ENCODE results near the gene MOCOS. TPM values are rescaled to one million over a fixed set of nuclear protein-coding genes. Genes with fewer than 3 reads are reported as not detected.

MOCOS gene
- total and polyA plus RNA-seq, 2 of the 8 experiments (the other 6 are each of a cell fraction or from before 2014, with no cell fraction given) = 4.7 to 5.8 TPM

DNA sequence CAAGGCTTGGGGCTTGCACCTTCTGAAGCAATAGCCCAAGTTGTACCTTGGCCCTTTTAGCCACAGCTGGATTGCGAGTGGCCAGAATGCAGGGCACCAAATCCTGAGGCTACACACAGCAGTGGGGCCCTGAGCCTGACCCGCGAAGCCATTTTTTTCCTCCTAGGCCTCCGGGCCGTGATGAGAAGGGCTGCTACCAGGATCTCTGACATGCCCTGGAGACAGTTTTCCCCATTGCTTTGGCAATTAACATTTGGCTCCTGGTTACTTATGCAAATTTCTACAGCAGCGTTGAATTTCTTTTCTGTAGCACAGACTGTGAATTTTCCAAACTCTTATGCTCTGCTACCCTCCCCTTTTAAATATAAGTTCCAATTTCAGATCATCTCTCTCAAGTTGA is 54.5 kb downstream of the MOCOS start:
- H2AFZ ChIP-seq (ENCODE audit: low read length) = no peak overlapping the region
- no peaks in the 10 kb centered on the region for H3K79me2 ChIP-seq (ENCODE audit: control insufficient read depth in 1 of 2, insufficient read depth in 2 of 2, low read length in 2 of 2)
- no peak overlapping the region for H3K14ac ChIP-seq (ENCODE audit: insufficient read length)
- H3K4ac ChIP-seq (replicated peaks; ENCODE audit: insufficient read length, low read depth, low read length) = no peak overlapping the region
- H3K27me3 ChIP-seq (replicated peaks in 1 of 4; ENCODE audit: control insufficient read depth in 3 of 4, extremely low read depth in 1 of 4, insufficient read depth in 3 of 4, low read length in 3 of 4) = 0 out of 7 replicates have a peak, but pooled peaks cover 0 to 4% (median 0%) of the 10 kb centered on the region in 4 experiments
- no peak overlapping the region for H3K9ac ChIP-seq (replicated peaks in 1 of 4; ENCODE audit: extremely low read depth in 1 of 4, low read depth in 3 of 4, low read length in 3 of 4)
- H4K91ac ChIP-seq (replicated peaks; ENCODE audit: insufficient read length, low read length) = no peak overlapping the region
- TF ChIP-seq EGR1 (IDR thresholded peaks at IDR 0.05; ENCODE audit: borderline replicate concordance, low read depth, low read length) = no peak
- TF ChIP-seq CBX5 (IDR thresholded peaks at IDR 0.05; ENCODE audit: low read depth, low read length) = no peak
- no peak for TF ChIP-seq KDM4A (IDR thresholded peaks at IDR 0.05; ENCODE audit: low read depth, low read length, severe bottlenecking)
- no peak for TF ChIP-seq BRCA1 (IDR thresholded peaks at IDR 0.05; ENCODE audit: low read depth, low read length)
- TF ChIP-seq CREB1 (IDR thresholded peaks at IDR 0.05) = no peak
- no peak for TF ChIP-seq ZNF274 (IDR thresholded peaks at IDR 0.05; ENCODE audit: borderline replicate concordance, extremely low read depth, low read length)
- DNase-seq (ENCODE audit: low read depth in 1 of 2, low spot score in 2 of 2) (no peak), FAIRE-seq (no peak)
- no peak overlapping the region for H3K4me3 ChIP-seq (ENCODE audit: extremely low read depth in 1 of 4, insufficient read depth in 2 of 4, low read depth in 3 of 4, low read length in 4 of 4)
- no peak overlapping the region for H2AK5ac ChIP-seq (ENCODE audit: low read depth, low read length)
- H3K23me2 ChIP-seq (ENCODE audit: low read depth, low read length) = no peaks in the 10 kb centered on the region
- H2BK20ac ChIP-seq (ENCODE audit: low read length) = no peak overlapping the region
- H2BK12ac ChIP-seq (ENCODE audit: low read depth, low read length) = no peak overlapping the region
- no peak overlapping the region for H3K27ac ChIP-seq (ENCODE audit: low read depth, low read length)
- H4K5ac ChIP-seq (ENCODE audit: insufficient read length, low read depth, low read length) = no peak overlapping the region
- ChIA-PET CTCF (ENCODE audit: partially characterized antibody) (interaction anchor here (1.4 kb wide), 1 partner anchor 170 kb away, joined by 3 read pairs; no protein-coding TSS in a partner anchor), POLR2A (ENCODE audit: partially characterized antibody) (no interaction called here)
- no peak overlapping the region for H3K4me2 ChIP-seq (ENCODE audit: insufficient read depth in 1 of 2, low read depth in 2 of 2, low read length in 2 of 2)
- 93% methylated on average over 6 of the region's 6 CpGs; no CpG with 5 or more reads in 1 of the 2 experiments for WGBS, 2 experiments (ENCODE audit: extremely low coverage in 1 of 2, insufficient coverage in 1 of 2, insufficient read length in 1 of 2, insufficient replicate concordance in 2 of 2, low coverage in 1 of 2, low lambda C conversion rate in 2 of 2, missing lambda C conversion rate in 1 of 2)
- H2BK15ac ChIP-seq (ENCODE audit: low read length) = no peak overlapping the region
- no peak overlapping the region for H2BK5ac ChIP-seq (ENCODE audit: low read depth, low read length)
- no peaks in the 10 kb centered on the region for H3K79me1 ChIP-seq (ENCODE audit: low read depth, low read length)
- no peak overlapping the region for H3K56ac ChIP-seq (replicated peaks; ENCODE audit: insufficient read length, low read depth, low read length)
- H4K20me1 ChIP-seq (replicated peaks in 1 of 2; ENCODE audit: control insufficient read depth in 1 of 2, insufficient read depth in 2 of 2, low read length in 2 of 2) = no peaks in the 10 kb centered on the region
- peaks cover 2 to 6% of the 10 kb centered on the region in 2 experiments; a peak in 1 of 4 replicates for H3K9me3 ChIP-seq (ENCODE audit: insufficient read depth in 2 of 2, low read depth in 1 of 2, low read length in 1 of 2)
- H3K18ac ChIP-seq (ENCODE audit: extremely low read depth, low read length) = no peak overlapping the region
- no peak overlapping the region; the same call in 1 of the 2 replicates for H4K8ac ChIP-seq (ENCODE audit: extremely low read depth, insufficient read depth, low read length)
- no peaks in the 10 kb centered on the region for H3K36me3 ChIP-seq (ENCODE audit: control insufficient read depth in 2 of 4, insufficient read depth in 4 of 4, low read length in 3 of 4)
- no peak overlapping the region for H2BK120ac ChIP-seq (replicated peaks; ENCODE audit: low read depth, low read length)
- no peaks in the 10 kb centered on the region; a peak in 1 of 7 replicates for H3K4me1 ChIP-seq (replicated peaks in 1 of 4; ENCODE audit: control insufficient read depth in 3 of 4, insufficient read depth in 4 of 4, low read length in 3 of 4)
- no peak overlapping the region for H3K23ac ChIP-seq (ENCODE audit: insufficient read length)

Measured in H1 (cell line).